T-cell (primary cell): ENCODE measurements around the gene PRX. TPM values are rescaled to one million over a fixed set of nuclear protein-coding genes. Genes with fewer than 3 reads are reported as not detected.
"Not testable (repeated sequence)": the region's sequence is repeated elsewhere in the genome, so short reads cannot be mapped to it uniquely, and the experiment has no call there.

ENCODE experiments used
- ATAC-seq, 4 experiments: fragments of 200-7000 bp in 3 of 4; fragments of 150-1000 bp in 1 of 4; cut with Tn5 transposase; replicated peaks in 1 of 4; 1 replicate in 3 of 4; 2 replicates in 1 of 4; pipeline ENCODE4 v1.10.0; 2021; ENCODE audit warnings: moderate library complexity in 3 of 4, mild to moderate bottlenecking in 2 of 4, moderate number of reproducible peaks in 1 of 4
- CTCF ChIA-PET, 2 donors: fragments of 300-600 bp; sonication (Branson Sonifier 250); formaldehyde crosslinking; loops; one replicate each; lab custom pipeline; 2022; ENCODE audit warnings: antibody characterized with exemption in 2 of 2; lab: Charles Lee
- POLR2A ChIA-PET, 2 donors: fragments of 300-600 bp; sonication (Branson Sonifier 250); formaldehyde crosslinking; loops; one replicate each; lab custom pipeline; 2022; ENCODE audit warnings: antibody characterized with exemption in 2 of 2; lab: Charles Lee
- DNase-seq, 35 experiments: peaks; one replicate each; pipeline versions ENCODE4 v3.0.0 to v3.0.0-alpha.2; 2013 to 2023
- H3K27ac ChIP-seq: one replicate; pipeline ENCODE4 v1.5.1; 2013; ENCODE audit warnings: low read length
- H3K27me3 ChIP-seq, 2 experiments: replicated peaks in 1 of 2; 1 replicate in 1 of 2; 2 replicates in 1 of 2; pipeline versions ENCODE4 v1.6.1 to v1.7.0; 2013; ENCODE audit warnings: low read length in 1 of 2, mixed read lengths in 1 of 2; ENCODE audit not compliant: control insufficient read depth in 2 of 2, insufficient read depth in 2 of 2; ENCODE audit errors: extremely low read depth in 1 of 2
- H3K36me3 ChIP-seq, 2 donors: 1 replicate in 1 of 2; 2 replicates in 1 of 2; pipeline versions ENCODE4 v1.6.1 to v1.7.0; 2013; ENCODE audit warnings: low read length in 1 of 2; ENCODE audit not compliant: control insufficient read depth in 2 of 2, insufficient read depth in 1 of 2; ENCODE audit errors: extremely low read depth in 1 of 2
- H3K4me1 ChIP-seq, 2 experiments: 1 replicate in 1 of 2; 2 replicates in 1 of 2; pipeline versions ENCODE4 v1.6.1 to v1.7.0; 2013; ENCODE audit warnings: low read length in 2 of 2, mixed read lengths in 1 of 2; ENCODE audit not compliant: insufficient read depth in 2 of 2, control insufficient read depth in 1 of 2; ENCODE audit errors: extremely low read depth in 1 of 2
- H3K4me3 ChIP-seq, 2 donors: 1 replicate in 1 of 2; 2 replicates in 1 of 2; pipeline versions ENCODE4 v1.5.1 to v1.7.0; 2013; ENCODE audit warnings: mild to moderate bottlenecking in 2 of 2, low read length in 1 of 2, moderate library complexity in 1 of 2; ENCODE audit not compliant: control insufficient read depth in 1 of 2; ENCODE audit errors: extremely low read depth in 1 of 2
- H3K9me3 ChIP-seq: 2 replicates; pipeline ENCODE4 v1.7.0; 2013
- H3K27ac Mint-ChIP-seq, 2 donors: one replicate each; pipeline ENCODE4 v1.8.0; 2020 to 2021; ENCODE audit warnings: mild to moderate bottlenecking in 2 of 2, mixed read lengths in 2 of 2
- H3K27me3 Mint-ChIP-seq, 2 donors: one replicate each; pipeline ENCODE4 v1.8.0; 2021 to 2022; ENCODE audit warnings: mixed read lengths in 2 of 2
- H3K36me3 Mint-ChIP-seq: one replicate; pipeline ENCODE4 v1.8.0; 2021; ENCODE audit warnings: mixed read lengths
- H3K4me1 Mint-ChIP-seq, 3 donors: one replicate each; pipeline ENCODE4 v1.8.0; 2020 to 2022; ENCODE audit warnings: mixed read lengths in 3 of 3, mild to moderate bottlenecking in 1 of 3
- H3K4me3 Mint-ChIP-seq, 3 donors: one replicate each; pipeline ENCODE4 v1.8.0; 2020 to 2022; ENCODE audit warnings: mild to moderate bottlenecking in 3 of 3, mixed read lengths in 3 of 3, moderate library complexity in 3 of 3
- H3K9me3 Mint-ChIP-seq, 3 donors: one replicate each; pipeline ENCODE4 v1.8.0; 2020 to 2022; ENCODE audit warnings: mixed read lengths in 3 of 3
- WGBS: methylation state at CpG from one replicate; pipeline ENCODE4 v1.1.5; 2013; ENCODE audit warnings: missing lambda C conversion rate; ENCODE audit not compliant: insufficient coverage; 5-methylcytosine and 5-hydroxymethylcytosine counted together
- total RNA-seq, 35 experiments: library from RNA in 6 of 35; stranded (reverse) in 6 of 35; fragments of 120-200 nt in 1 of 35; gene quantifications; one replicate each; pipeline versions ENCODE4 v1.2.1 to v1.2.4 and lab custom pipeline; 2013 to 2026

The PRX gene
- total RNA-seq, 5 donors from 2014 or later (not counting 1 experiment from before 2014, with no cell fraction given), result 2.0 to 4.4 (median 2.8) TPM

- no peaks in the 10 kb centered on the region for H3K9me3 Mint-ChIP-seq
- ATAC-seq (no peak), DNase-seq (no peak)
- Histone ChIP-seq H3K4me3 (no peak overlapping the region), H3K9me3 (no peaks in the 10 kb centered on the region), H3K27ac (no peak overlapping the region), H3K4me1 (peaks cover 0 to 22% of the 10 kb centered on the region in 2 experiments), H3K27me3 (peaks cover 0 to 46% of the 10 kb centered on the region in 2 experiments), H3K36me3 (no peaks in the 10 kb centered on the region)
- ChIA-PET POLR2A (interaction anchor here in 1 of 2 donors (0.6 kb wide), 1 partner anchor 11 kb away, joined by 4 read pairs; no protein-coding TSS in a partner anchor), CTCF (no interaction called here)
- H3K4me3 Mint-ChIP-seq, result no peak overlapping the region
- peaks cover 0 to 2% of the 10 kb centered on the region in 2 donors for H3K27me3 Mint-ChIP-seq
- WGBS, result 97% methylated on average over 14 of the region's 21 CpGs
- no peak overlapping the region for H3K27ac Mint-ChIP-seq
- H3K4me1 Mint-ChIP-seq, result peaks cover 16 to 25% (median 16%) of the 10 kb centered on the region in 3 donors
- H3K36me3 Mint-ChIP-seq, result no peaks in the 10 kb centered on the region
Measured at GRCh38 chr19:40414542-40415535, 1.7 kb upstream of the PRX start.

- peaks cover 0 to 27% of the 10 kb centered on the region in 2 experiments for H3K4me1 ChIP-seq
- H3K27me3 ChIP-seq, result peaks cover 0 to 46% of the 10 kb centered on the region in 2 experiments
- ATAC-seq (no peak), DNase-seq (no peak)
- WGBS, result 96% methylated on average over 2 of the region's 4 CpGs
- Mint-ChIP-seq H3K27ac (no peak overlapping the region), H3K4me1 (peaks cover 12 to 22% (median 17%) of the 10 kb centered on the region in 3 donors), H3K4me3 (no peak overlapping the region), H3K27me3 (peaks cover 0 to 2% of the 10 kb centered on the region in 2 donors), H3K9me3 (no peaks in the 10 kb centered on the region), H3K36me3 (no peaks in the 10 kb centered on the region)
- H3K9me3 ChIP-seq, result no peaks in the 10 kb centered on the region
- ChIA-PET POLR2A (no interaction called here), CTCF (no interaction called here)
- no peak overlapping the region for H3K27ac ChIP-seq
- H3K36me3 ChIP-seq, result no peaks in the 10 kb centered on the region
- H3K4me3 ChIP-seq, result no peak overlapping the region
Measured at GRCh38 chr19:40412866-40413265, 312 bp downstream of the PRX start.

- Histone ChIP-seq H3K36me3 (no peaks in the 10 kb centered on the region), H3K4me1 (peaks cover 0 to 25% of the 10 kb centered on the region in 2 experiments), H3K27me3 (peaks cover 0 to 42% of the 10 kb centered on the region in 2 experiments), H3K9me3 (no peaks in the 10 kb centered on the region), H3K4me3 (no peak overlapping the region), H3K27ac (no peak overlapping the region)
- Mint-ChIP-seq H3K36me3 (no peaks in the 10 kb centered on the region), H3K27ac (no peak overlapping the region), H3K9me3 (no peaks in the 10 kb centered on the region), H3K4me3 (no peak overlapping the region), H3K4me1 (peaks cover 11 to 18% (median 17%) of the 10 kb centered on the region in 3 donors), H3K27me3 (peaks cover 0 to 2% of the 10 kb centered on the region in 2 donors)
- WGBS, result 70% methylated on average over 3 of the region's 8 CpGs
- DNase-seq, result no peak
- ATAC-seq, result no peak
- POLR2A ChIA-PET, result no interaction called here
- CTCF ChIA-PET, result no interaction called here
Measured at GRCh38 chr19:40411958-40412499, 1.1 kb downstream of the PRX start.

- Histone ChIP-seq H3K27ac (no peak overlapping the region), H3K27me3 (peaks cover 0 to 42% of the 10 kb centered on the region in 2 experiments), H3K9me3 (no peaks in the 10 kb centered on the region), H3K36me3 (no peaks in the 10 kb centered on the region), H3K4me1 (peaks cover 0 to 20% of the 10 kb centered on the region in 2 experiments), H3K4me3 (no peak overlapping the region)
- Mint-ChIP-seq H3K9me3 (no peaks in the 10 kb centered on the region), H3K27ac (no peak overlapping the region), H3K4me3 (no peak overlapping the region), H3K27me3 (peaks cover 0 to 2% of the 10 kb centered on the region in 2 donors), H3K36me3 (no peaks in the 10 kb centered on the region), H3K4me1 (peaks cover 7 to 14% (median 14%) of the 10 kb centered on the region in 3 donors)
- ATAC-seq, result no peak
- DNase-seq, result no peak
- ChIA-PET CTCF (interaction anchor here in 1 of 2 donors (0.9 kb wide), 1 partner anchor 9 kb away, joined by 3 read pairs; no protein-coding TSS in a partner anchor), POLR2A (no interaction called here)
- WGBS, result 72% methylated on average over 8 of the region's 16 CpGs
Measured at GRCh38 chr19:40411125-40411842, 1.9 kb downstream of the PRX start.

- Histone ChIP-seq H3K27ac (no peak overlapping the region), H3K4me1 (peaks cover 0 to 20% of the 10 kb centered on the region in 2 experiments), H3K36me3 (no peaks in the 10 kb centered on the region), H3K9me3 (no peaks in the 10 kb centered on the region), H3K4me3 (no peak overlapping the region), H3K27me3 (peaks cover 0 to 38% of the 10 kb centered on the region in 2 experiments)
- 100% methylated on average over 1 of the region's 9 CpGs for WGBS
- Mint-ChIP-seq H3K4me3 (no peak overlapping the region), H3K27me3 (peaks cover 0 to 2% of the 10 kb centered on the region in 2 donors), H3K4me1 (peaks cover 8 to 14% (median 12%) of the 10 kb centered on the region in 3 donors), H3K36me3 (no peaks in the 10 kb centered on the region), H3K27ac (no peak overlapping the region), H3K9me3 (no peaks in the 10 kb centered on the region)
- no peak for DNase-seq
- ChIA-PET POLR2A (no interaction called here), CTCF (no interaction called here)
- ATAC-seq, result no peak
Measured at GRCh38 chr19:40410030-40410389, 3.2 kb downstream of the PRX start.

GRCh38 chr19:40408598-40408925, 4.6 kb downstream of the PRX start:
- H3K4me3 Mint-ChIP-seq, ATAC-seq, H3K36me3 ChIP-seq, H3K27ac ChIP-seq, H3K36me3 Mint-ChIP-seq, H3K9me3 Mint-ChIP-seq, H3K4me3 ChIP-seq, H3K27ac Mint-ChIP-seq, H3K27me3 Mint-ChIP-seq, DNase-seq, POLR2A ChIA-PET, H3K9me3 ChIP-seq: not testable (repeated sequence)
- 100% methylated on average over 5 of the region's 8 CpGs for WGBS
- CTCF ChIA-PET, result interaction anchor here in 1 of 2 donors (1.1 kb wide), 1 partner anchor 12 kb away, joined by 3 read pairs; no protein-coding TSS in a partner anchor
- Histone ChIP-seq H3K4me1 (peaks cover 0 to 25% of the 10 kb centered on the region in 2 experiments), H3K27me3 (peaks cover 0 to 25% of the 10 kb centered on the region in 2 experiments)
- H3K4me1 Mint-ChIP-seq, result peaks cover 15 to 23% (median 15%) of the 10 kb centered on the region in 3 donors
